GM12872 (cell line): ENCODE results near the gene CDK14.

Experiments
- CTCF ChIP-seq: IDR thresholded peaks from 3 replicates; pipeline ENCODE4 v1.5.1; 2011; ENCODE audit warnings: low read depth, mild to moderate bottlenecking, low read length, moderate library complexity; ENCODE audit not compliant: insufficient read depth

The CDK14 gene

GRCh38 chr7:90655566-90655965 is 59.4 kb downstream of the CDK14 start:
- no peak for TF ChIP-seq CTCF

- TF ChIP-seq CTCF, result no peak
Measured at GRCh38 chr7:90657481-90657880, 61.4 kb downstream of the CDK14 start.

GRCh38 chr7:90660100-90660499 is 64.0 kb downstream of the CDK14 start:
- TF ChIP-seq CTCF, result no peak

GRCh38 chr7:90660819-90661218 is 64.7 kb downstream of the CDK14 start:
- TF ChIP-seq CTCF, result no peak

- no peak for TF ChIP-seq CTCF
Measured at GRCh38 chr7:90661290-90662151, 65.4 kb downstream of the CDK14 start.

- TF ChIP-seq CTCF, result no peak
Measured at GRCh38 chr7:90663176-90663575, 67.1 kb downstream of the CDK14 start.

GRCh38 chr7:90666186-90666585 is 70.1 kb downstream of the CDK14 start:
- no peak for TF ChIP-seq CTCF
